Osteoblast (primary cell): ENCODE data around the gene PDLIM5. TPM values are rescaled to one million over a fixed set of nuclear protein-coding genes. Genes with fewer than 3 reads are reported as not detected.
A peak's percentile ranks its signal among the peaks of the same experiment; 100 is the strongest.

Experiments
- DNase-seq: peaks from one replicate; pipeline ENCODE4 v3.0.0; 2011; ENCODE audit warnings: low spot score, mixed read lengths; ENCODE audit not compliant: insufficient read length; ENCODE audit errors: missing footprints
- H2AFZ ChIP-seq: 2 replicates; pipeline ENCODE4 v1.6.0; 2011; ENCODE audit warnings: mild to moderate bottlenecking, low read length
- H3K27ac ChIP-seq: 2 replicates; pipeline ENCODE4 v1.5.1; 2011; ENCODE audit warnings: mild to moderate bottlenecking, low read depth, low read length, moderate library complexity
- H3K27me3 ChIP-seq: 2 replicates; pipeline ENCODE4 v1.6.0; 2012; ENCODE audit warnings: mild to moderate bottlenecking, control low read depth, inconsistent platforms, low read length, moderate library complexity; ENCODE audit not compliant: insufficient read depth
- H3K36me3 ChIP-seq: 2 replicates; pipeline ENCODE4 v1.5.1; 2011; ENCODE audit warnings: mild to moderate bottlenecking, low read length, control low read depth, moderate library complexity; ENCODE audit not compliant: insufficient read depth
- H3K4me1 ChIP-seq: 2 replicates; pipeline ENCODE4 v1.5.1; 2011; ENCODE audit warnings: mild to moderate bottlenecking, low read length, control low read depth, moderate library complexity; ENCODE audit not compliant: insufficient read depth
- H3K4me2 ChIP-seq: 2 replicates; pipeline ENCODE4 v1.6.0; 2011; ENCODE audit warnings: mild to moderate bottlenecking, low read length; ENCODE audit not compliant: insufficient read depth
- H3K4me3 ChIP-seq: fragments of 200-600 bp; sonication (generic); 3 replicates; pipeline ENCODE4 v1.5.1; 2012; ENCODE audit warnings: mild to moderate bottlenecking, low read length, inconsistent platforms; ENCODE audit not compliant: insufficient read depth
- H3K79me2 ChIP-seq: 2 replicates; pipeline ENCODE4 v1.6.0; 2012; ENCODE audit warnings: mild to moderate bottlenecking, low read length, control low read depth, inconsistent platforms; ENCODE audit not compliant: insufficient read depth
- H3K9me3 ChIP-seq: 2 replicates; pipeline ENCODE4 v1.5.1; 2011; ENCODE audit warnings: low read depth, low read length, control low read depth
- H4K20me1 ChIP-seq: 2 replicates; pipeline ENCODE4 v1.6.0; 2012; ENCODE audit warnings: mild to moderate bottlenecking, low read length, control low read depth; ENCODE audit not compliant: insufficient read depth
- CTCF ChIP-seq: IDR thresholded peaks from 2 replicates; pipeline ENCODE4 v1.5.1; 2011; ENCODE audit warnings: mild to moderate bottlenecking, low read depth, low read length, moderate library complexity; ENCODE audit errors: extremely low read depth
- total RNA-seq: library from RNA; depleted of rRNA; stranded (reverse); fragments of >200 nt; gene quantifications from 2 replicates; pipeline ENCODE4 v1.2.3, GENCODE V29; 2012

Gene PDLIM5
- total RNA-seq, 1 donor = 312 TPM

- H3K27me3 ChIP-seq = no peaks in the 10 kb centered on the region
- H3K9me3 ChIP-seq = no peaks in the 10 kb centered on the region
- no peak overlapping the region for H3K4me3 ChIP-seq
- no peak overlapping the region for H2AFZ ChIP-seq
- H3K4me2 ChIP-seq = no peak overlapping the region
- no peak for DNase-seq
- peaks cover 44% of the 10 kb centered on the region for H3K4me1 ChIP-seq
- H4K20me1 ChIP-seq = no peaks in the 10 kb centered on the region
- TF ChIP-seq CTCF = no peak
- peaks cover 14% of the 10 kb centered on the region for H3K36me3 ChIP-seq
- peaks cover 86% of the 10 kb centered on the region for H3K79me2 ChIP-seq
- H3K27ac ChIP-seq = no peak overlapping the region
Observed at GRCh38 chr4:94571298-94571697, 119.6 kb downstream of the PDLIM5 start.

- no peak overlapping the region for H3K27ac ChIP-seq
- peaks cover 16% of the 10 kb centered on the region for H3K36me3 ChIP-seq
- peaks cover 84% of the 10 kb centered on the region for H3K79me2 ChIP-seq
- H3K27me3 ChIP-seq = no peaks in the 10 kb centered on the region
- no peak overlapping the region for H2AFZ ChIP-seq
- H4K20me1 ChIP-seq = no peaks in the 10 kb centered on the region
- no peaks in the 10 kb centered on the region for H3K9me3 ChIP-seq
- no peak for DNase-seq
- H3K4me3 ChIP-seq = no peak overlapping the region
- H3K4me2 ChIP-seq = no peak overlapping the region
- peaks cover 48% of the 10 kb centered on the region for H3K4me1 ChIP-seq
- TF ChIP-seq CTCF = no peak
Observed at GRCh38 chr4:94571715-94572114, 120.0 kb downstream of the PDLIM5 start.

- peaks cover 72% of the 10 kb centered on the region for H3K79me2 ChIP-seq
- no peak for TF ChIP-seq CTCF
- H3K36me3 ChIP-seq = peaks cover 15% of the 10 kb centered on the region
- H2AFZ ChIP-seq = no peak overlapping the region
- no peak overlapping the region for H3K4me3 ChIP-seq
- peaks cover 62% of the 10 kb centered on the region for H3K4me1 ChIP-seq
- H4K20me1 ChIP-seq = no peaks in the 10 kb centered on the region
- H3K4me2 ChIP-seq = peak overlapping the region; percentile 3
- DNase-seq = no peak
- no peaks in the 10 kb centered on the region for H3K9me3 ChIP-seq
- no peaks in the 10 kb centered on the region for H3K27me3 ChIP-seq
- peak overlapping the region; percentile 52 for H3K27ac ChIP-seq
Observed at GRCh38 chr4:94574050-94574449, 122.3 kb downstream of the PDLIM5 start.

- no peaks in the 10 kb centered on the region for H4K20me1 ChIP-seq
- H3K27ac ChIP-seq = peak overlapping the region; percentile 52
- DNase-seq = peak; percentile 77
- no peaks in the 10 kb centered on the region for H3K27me3 ChIP-seq
- H3K4me1 ChIP-seq = peaks cover 64% of the 10 kb centered on the region
- peak overlapping the region; percentile 3 for H3K4me2 ChIP-seq
- peaks cover 19% of the 10 kb centered on the region for H3K36me3 ChIP-seq
- no peaks in the 10 kb centered on the region for H3K9me3 ChIP-seq
- TF ChIP-seq CTCF = no peak
- H2AFZ ChIP-seq = no peak overlapping the region
- H3K4me3 ChIP-seq = no peak overlapping the region
- H3K79me2 ChIP-seq = peaks cover 72% of the 10 kb centered on the region
Observed at GRCh38 chr4:94574616-94575015, 122.9 kb downstream of the PDLIM5 start.
